Motor neuron (in vitro differentiated cells): ENCODE data around the gene RGS7. TPM values are rescaled to one million over a fixed set of nuclear protein-coding genes. Genes with fewer than 3 reads are reported as not detected.
"Not testable (repeated sequence)": the region's sequence is repeated elsewhere in the genome, so short reads cannot be mapped to it uniquely, and the experiment has no call there.

Source experiments
- ATAC-seq, 8 experiments: fragments of 200-7000 bp; cut with Tn5 transposase; replicated peaks in 6 of 8; 2 replicates each; pipeline ENCODE4 v1.8.0; 2021; ENCODE audit warnings: mild to moderate bottlenecking in 8 of 8, moderate library complexity in 8 of 8
- H3K27ac ChIP-seq, 2 donors: fragments of 250-450 bp; sonication (Bioruptor Pico); 2 replicates each; pipeline ENCODE4 v1.9.0; 2021; ENCODE audit warnings: antibody characterized with exemption in 2 of 2, mild to moderate bottlenecking in 2 of 2, moderate library complexity in 1 of 2
- H3K4me1 ChIP-seq, 2 donors: fragments of 250-450 bp; sonication (Bioruptor Pico); replicated peaks in 1 of 2; 2 replicates each; pipeline ENCODE4 v1.6.1; 2021; ENCODE audit warnings: antibody characterized with exemption in 2 of 2, mild to moderate bottlenecking in 2 of 2, moderate library complexity in 1 of 2
- H3K4me3 ChIP-seq, 5 donors: fragments of 250-450 bp; sonication (Bioruptor Pico); 2 replicates each; pipeline ENCODE4 v1.9.0; 2021; ENCODE audit warnings: antibody characterized with exemption in 5 of 5, mild to moderate bottlenecking in 5 of 5, moderate library complexity in 4 of 5
- whole genome bisulfite sequencing, 10 experiments: fragments of 450-650 bp; shearing (Covaris generic); methylation state at CpG; one replicate each; pipeline ENCODE4 v1.0.0; 2022; 5-methylcytosine and 5-hydroxymethylcytosine counted together
- in situ Hi-C, 9 experiments: fragments of 400-800 bp; cut with MboI; loops; one replicate each; pipeline ENCODE4 v1.15.0; 2021; ENCODE audit warnings: low sequenced_read_pairs in 9 of 9, low pct_unique_long_range_greater_than_20kb in 2 of 9; ENCODE audit not compliant: unreplicated experiment in 9 of 9
- total RNA-seq, 8 experiments: library from RNA; unstranded; fragments of 300-600 nt; gene quantifications; 2 replicates each; pipeline versions ENCODE4 v1.2.3 to v1.2.4, GENCODE V29; 2022

The RGS7 gene
- total RNA-seq, 8 experiments from 2014 or later = 0.42 to 25.4 (median 14.8) TPM; not detected in 2

- ATAC-seq = no peak
- 44 to 96% (median 80%) methylated on average over 4 to 18 of the region's 18 CpGs for WGBS, 10 experiments
- H3K4me3 ChIP-seq = no peak overlapping the region
- no peak overlapping the region for H3K27ac ChIP-seq
- in situ Hi-C loops = no loop called here
- H3K4me1 ChIP-seq = no peaks in the 10 kb centered on the region
Measured at GRCh38 chr1:240998441-240999015, 358.5 kb downstream of the RGS7 start.

DNA sequence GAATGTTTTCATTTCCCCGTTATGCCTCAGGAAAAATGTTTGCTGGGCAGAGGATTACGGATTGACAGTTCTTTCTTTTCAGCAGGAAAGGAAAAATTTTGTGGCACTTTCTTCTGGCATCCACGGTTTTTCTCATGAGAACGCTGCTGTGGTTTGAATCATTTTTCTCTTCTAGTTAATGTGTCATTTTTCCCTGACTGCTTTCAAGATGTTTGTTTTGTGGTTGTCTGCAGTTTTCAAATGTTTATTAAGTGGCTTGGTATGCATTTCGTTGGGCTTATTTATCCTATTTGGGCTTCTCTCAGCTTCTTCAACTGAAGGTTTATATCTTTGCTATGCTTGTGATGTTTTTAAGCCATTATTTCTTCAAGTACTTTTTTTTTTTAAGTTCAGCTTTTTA lies 359.0 kb downstream of the RGS7 start:
- no peak for ATAC-seq
- in situ Hi-C loops = no loop called here
- no peak overlapping the region for H3K4me3 ChIP-seq
- H3K4me1 ChIP-seq = no peaks in the 10 kb centered on the region
- WGBS, 10 experiments = 0 to 82% (median 65%) methylated on average over 3 to 5 of the region's 5 CpGs
- no peak overlapping the region for H3K27ac ChIP-seq

DNA sequence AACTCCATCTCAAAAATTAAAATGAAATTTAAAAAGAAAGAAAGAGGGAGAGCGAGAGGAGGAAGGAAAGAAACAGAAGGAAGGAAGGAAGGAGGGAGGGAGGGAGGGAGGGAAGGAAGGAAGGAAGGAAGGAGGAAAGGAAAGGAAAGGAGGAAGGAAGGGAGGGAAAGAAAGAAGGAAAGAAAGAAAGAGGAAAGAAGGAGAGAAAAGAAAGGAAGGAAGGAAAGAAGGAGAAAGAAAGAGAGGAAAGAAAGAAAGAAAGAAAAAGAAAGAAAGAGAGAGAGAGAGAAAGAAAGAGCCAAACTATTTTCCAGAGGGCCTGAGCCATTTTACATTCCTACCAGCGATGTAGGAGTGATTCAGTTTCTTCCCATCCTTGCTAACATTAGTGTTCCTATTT lies 364.0 kb downstream of the RGS7 start:
- WGBS, 10 experiments = 8 to 100% (median 87%) methylated on average over 1 to 2 of the region's 2 CpGs; no CpG with 5 or more reads in 1 of the 10 experiments
- ATAC-seq = no peak

DNA sequence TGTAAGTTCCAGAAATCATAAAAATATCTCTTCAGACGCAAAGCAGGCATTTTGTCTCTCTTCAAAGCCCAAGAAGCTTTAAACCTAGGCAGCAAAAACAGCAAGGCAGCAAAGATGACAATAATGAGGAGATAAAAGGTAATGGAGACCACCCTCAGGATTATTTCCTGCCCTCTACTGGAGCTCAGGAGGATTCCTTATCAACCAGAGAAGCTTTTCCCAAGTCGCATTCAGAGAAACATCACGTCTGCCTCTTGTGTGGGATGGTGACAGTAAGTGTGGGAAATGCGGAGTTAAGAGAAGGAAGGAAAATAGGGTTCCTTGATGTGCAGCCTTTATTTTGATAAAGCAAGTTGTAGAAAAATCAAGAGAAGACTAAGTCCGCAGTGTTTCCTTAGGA lies 365.8 kb downstream of the RGS7 start:
- H3K4me3 ChIP-seq = no peak overlapping the region
- ATAC-seq = no peak
- H3K27ac ChIP-seq = no peak overlapping the region
- peaks cover 0 to 2% of the 10 kb centered on the region in 2 donors for H3K4me1 ChIP-seq
- 37 to 94% (median 86%) methylated on average over 1 to 5 of the region's 5 CpGs; no CpG with 5 or more reads in 1 of the 10 experiments for WGBS, 10 experiments
- in situ Hi-C loops = no loop called here

More for the DNA sequence above, 364.0 kb downstream of the RGS7 start:
- in situ Hi-C loops = no loop called here
- H3K4me3 ChIP-seq = no peak overlapping the region
- H3K4me1 ChIP-seq = peaks cover 0 to 2% of the 10 kb centered on the region in 2 donors
- H3K27ac ChIP-seq = no peak overlapping the region

GRCh38 chr1:240987928-240988327 lies 369.1 kb downstream of the RGS7 start:
- in situ Hi-C loops = no loop called here
- Histone ChIP-seq H3K4me1 (peaks cover 0 to 2% of the 10 kb centered on the region in 2 donors), H3K4me3 (no peak overlapping the region), H3K27ac (no peak overlapping the region)
- WGBS, 10 experiments = 3 to 92% (median 60%) methylated on average over 2 to 5 of the region's 5 CpGs; no CpG with 5 or more reads in 1 of the 10 experiments
- ATAC-seq = peak in 5 of 8 experiments; percentile 40 to 87 (median 68)

DNA sequence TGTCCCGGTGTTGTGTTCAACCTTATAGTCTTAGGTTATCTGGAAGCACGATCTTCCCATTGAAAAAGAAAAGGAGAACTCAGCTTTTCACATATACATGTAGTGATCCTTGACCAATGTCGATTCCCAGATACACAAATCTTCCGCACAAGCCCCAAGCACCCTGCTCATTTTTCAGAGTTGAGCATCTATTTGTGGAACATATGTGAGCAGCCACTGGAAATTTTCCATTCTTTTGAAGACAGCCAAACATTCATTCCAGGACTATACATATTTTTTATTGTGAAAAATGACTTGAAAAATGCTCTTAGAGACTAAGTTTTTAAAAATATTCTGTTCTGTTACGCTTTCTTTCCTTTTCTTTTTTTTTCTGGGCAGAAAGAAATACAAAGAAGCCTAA lies 371.9 kb downstream of the RGS7 start:
- ATAC-seq = no peak
- in situ Hi-C loops = no loop called here
- no peak overlapping the region for H3K4me3 ChIP-seq
- H3K27ac ChIP-seq = no peak overlapping the region
- peaks cover 0 to 2% of the 10 kb centered on the region in 2 donors for H3K4me1 ChIP-seq
- WGBS, 10 experiments = 18 to 97% (median 88%) methylated on average over 1 to 5 of the region's 5 CpGs

DNA sequence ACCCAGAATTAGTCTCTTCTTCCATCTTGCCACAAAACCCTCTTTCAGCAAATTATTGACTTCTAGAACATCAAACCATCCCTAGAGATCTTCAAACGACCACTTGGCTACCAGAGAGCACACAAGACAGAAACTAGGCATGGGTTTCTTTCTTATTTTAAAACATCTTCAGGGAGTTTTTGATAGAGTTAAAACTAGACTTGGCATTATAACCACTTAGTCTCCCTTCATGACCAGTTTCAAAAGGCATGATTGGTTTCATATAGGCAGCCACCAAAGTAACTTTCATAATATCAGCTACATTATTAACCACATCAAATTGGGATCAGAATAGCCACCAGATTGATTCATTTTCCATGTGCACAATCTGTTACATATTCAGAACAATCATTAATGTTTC lies 376.7 kb downstream of the RGS7 start:
- no peak for ATAC-seq
- 0 to 90% (median 60%) methylated on average over 1 of the region's 1 CpG; no CpG with 5 or more reads in 3 of the 10 experiments for WGBS, 10 experiments
- H3K4me1 ChIP-seq = no peaks in the 10 kb centered on the region
- in situ Hi-C loops = no loop called here
- H3K4me3 ChIP-seq = no peak overlapping the region
- no peak overlapping the region for H3K27ac ChIP-seq

DNA sequence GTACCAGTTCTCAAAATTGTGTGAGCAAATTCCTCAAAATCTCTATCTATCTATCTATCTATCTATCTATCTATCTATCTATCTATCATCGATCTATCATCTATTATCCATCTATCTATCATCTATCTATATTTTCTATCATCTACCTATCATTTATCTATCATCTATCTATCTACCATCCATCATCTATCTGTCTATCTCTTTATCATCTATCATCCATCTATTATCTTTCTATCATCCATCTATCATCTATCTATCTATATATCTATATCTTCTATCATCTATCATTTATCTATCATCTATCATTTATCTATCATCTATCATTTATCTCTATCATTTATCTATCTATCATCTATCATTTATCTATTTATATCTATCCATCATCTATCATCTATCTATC lies 380.3 kb downstream of the RGS7 start:
- no peak overlapping the region for H3K4me3 ChIP-seq
- in situ Hi-C loops = no loop called here
- ATAC-seq = no peak
- 11 to 100% (median 80%) methylated on average over 1 of the region's 1 CpG; no CpG with 5 or more reads in 1 of the 10 experiments for WGBS, 10 experiments
- no peaks in the 10 kb centered on the region for H3K4me1 ChIP-seq
- H3K27ac ChIP-seq = no peak overlapping the region

GRCh38 chr1:240973875-240974274 lies 383.1 kb downstream of the RGS7 start:
- Histone ChIP-seq H3K4me3 (no peak overlapping the region), H3K27ac (no peak overlapping the region), H3K4me1 (peaks cover 0 to 3% of the 10 kb centered on the region in 2 donors)
- no peak for ATAC-seq
- in situ Hi-C loops = no loop called here
- 0 to 93% (median 73%) methylated on average over 1 to 3 of the region's 3 CpGs; no CpG with 5 or more reads in 3 of the 10 experiments for WGBS, 10 experiments

DNA sequence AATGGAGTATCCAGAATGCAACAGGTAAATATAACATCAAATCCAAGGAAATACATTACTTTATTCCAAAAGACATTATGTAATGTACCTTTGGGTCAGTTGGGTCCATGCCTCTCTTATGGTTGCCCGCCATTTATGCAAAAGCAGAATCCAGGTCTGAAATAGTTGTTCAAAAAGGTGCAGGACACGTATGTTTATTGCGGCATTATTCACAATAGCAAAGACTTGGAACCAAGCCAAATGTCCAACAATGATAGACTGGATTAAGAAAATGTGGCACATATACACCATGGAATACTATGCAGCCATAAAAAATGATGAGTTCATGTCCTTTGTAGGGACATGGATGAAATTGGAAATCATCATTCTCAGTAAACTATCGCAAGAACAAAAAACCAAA lies 384.9 kb downstream of the RGS7 start:
- H3K27ac ChIP-seq, H3K4me3 ChIP-seq, H3K4me1 ChIP-seq, ATAC-seq, in situ Hi-C loops: not testable (repeated sequence)
- WGBS, 10 experiments = 0 to 100% (median 83%) methylated on average over 1 to 3 of the region's 4 CpGs; no CpG with 5 or more reads in 3 of the 10 experiments

DNA sequence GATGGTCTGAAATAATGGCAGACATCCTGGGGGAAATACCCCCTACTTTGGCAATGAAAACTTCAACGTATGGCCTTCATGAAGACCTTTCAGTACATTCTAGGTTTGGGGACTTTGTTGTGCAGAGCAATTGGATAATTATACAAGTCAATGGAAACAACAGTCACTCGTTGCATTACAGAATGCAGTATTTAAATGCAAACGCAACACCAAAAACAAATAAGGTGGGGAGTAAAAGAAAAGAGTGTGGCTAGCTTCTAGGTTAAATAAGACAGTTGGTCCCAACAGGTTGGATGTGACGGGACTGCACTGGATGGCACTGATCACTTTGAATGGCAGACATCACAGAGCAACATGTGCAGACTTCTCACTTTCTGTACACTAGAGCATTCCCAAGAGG lies 386.8 kb downstream of the RGS7 start:
- H3K27ac ChIP-seq = no peak overlapping the region
- H3K4me1 ChIP-seq = peaks cover 0 to 17% of the 10 kb centered on the region in 2 donors
- 14 to 56% (median 36%) methylated on average over 1 to 4 of the region's 4 CpGs; no CpG with 5 or more reads in 1 of the 10 experiments for WGBS, 10 experiments
- in situ Hi-C loops = no loop called here
- ATAC-seq = no peak
- H3K4me3 ChIP-seq = no peak overlapping the region

DNA sequence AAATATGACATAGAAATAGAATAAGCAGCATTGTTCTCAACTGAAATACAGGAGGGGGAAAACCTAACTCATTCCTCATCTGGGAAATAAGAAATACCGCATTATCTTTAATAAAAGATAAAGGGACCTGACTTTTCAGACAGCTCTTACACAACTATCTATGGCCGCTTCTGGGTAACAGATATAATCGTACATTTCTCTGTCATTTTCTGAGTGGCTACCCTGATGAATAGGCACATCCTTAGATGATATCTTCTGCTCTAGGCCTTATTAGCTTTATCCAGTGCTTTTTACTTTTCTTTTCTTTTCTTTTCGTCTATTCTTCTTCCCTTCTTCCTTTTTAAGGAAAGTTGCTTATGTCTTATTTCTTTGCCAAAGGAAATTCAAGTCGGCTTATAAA lies 388.1 kb downstream of the RGS7 start:
- ATAC-seq = no peak
- in situ Hi-C loops = no loop called here
- Histone ChIP-seq H3K27ac (no peak overlapping the region), H3K4me3 (no peak overlapping the region), H3K4me1 (peaks cover 0 to 17% of the 10 kb centered on the region in 2 donors)
- WGBS, 10 experiments = 37 to 99% (median 87%) methylated on average over 4 to 5 of the region's 5 CpGs

DNA sequence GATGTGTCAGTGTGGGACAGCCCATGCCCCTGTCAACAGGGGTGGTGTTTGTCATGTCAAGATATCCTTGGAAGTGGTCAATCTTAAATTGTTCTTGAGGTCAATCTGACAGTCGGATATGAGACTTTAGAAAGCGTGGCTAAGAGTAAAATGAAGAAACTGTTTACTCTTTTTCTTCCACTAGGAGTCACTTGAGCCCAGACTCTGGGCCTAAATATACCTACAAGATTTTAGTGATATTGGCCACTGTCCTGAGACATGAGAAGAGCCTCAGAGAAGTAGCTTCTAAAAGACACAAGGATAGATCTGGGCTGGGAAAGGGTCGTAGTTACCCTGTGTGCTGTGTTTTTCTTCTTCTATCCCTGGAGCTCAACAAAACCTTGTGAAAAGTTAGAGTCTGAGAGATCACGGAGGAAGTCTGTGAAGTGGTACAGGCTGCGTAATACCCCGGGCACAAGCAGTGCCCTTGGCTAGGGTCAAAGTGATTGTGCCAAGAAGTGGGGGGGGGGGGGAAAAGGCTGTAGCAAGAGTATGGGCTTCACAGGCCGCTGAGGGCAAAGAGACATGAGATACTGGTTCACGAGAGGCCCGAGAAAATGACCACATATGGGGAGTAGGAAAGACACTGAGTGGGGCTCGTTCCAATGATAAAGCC lies 389.8 kb downstream of the RGS7 start:
- ATAC-seq = peak in 1 of 8 experiments; percentile 47

More for the DNA sequence above, 389.8 kb downstream of the RGS7 start:
- in situ Hi-C loops = no loop called here
- H3K4me1 ChIP-seq = peaks cover 0 to 17% of the 10 kb centered on the region in 2 donors
- H3K27ac ChIP-seq = no peak overlapping the region
- WGBS, 10 experiments = 0 to 98% (median 86%) methylated on average over 1 to 6 of the region's 10 CpGs; no CpG with 5 or more reads in 2 of the 10 experiments
- H3K4me3 ChIP-seq = no peak overlapping the region
